Gastrocnemius medialis (tissue), 4 donors: ENCODE data around the gene GBP2. TPM values are rescaled to one million over a fixed set of nuclear protein-coding genes. Genes with fewer than 3 reads are reported as not detected.

Experiments
- ATAC-seq, 2 donors: fragments of 150-250 bp; one replicate each; pipeline ENCODE4 v1.9.1; 2016
- DNase-seq, 2 donors: peaks; one replicate each; pipeline ENCODE4 v3.0.0-alpha.2; 2019
- H3K27ac ChIP-seq, 4 donors: fragments of 200-600 bp; sonication (generic); 1 replicate in 1 of 4; 2 replicates in 3 of 4; pipeline ENCODE4 v1.5.1; 2016 to 2018; ENCODE audit warnings: mild to moderate bottlenecking in 2 of 4, moderate library complexity in 1 of 4
- H3K27me3 ChIP-seq, 3 donors: fragments of 200-600 bp; sonication (generic) in 2 of 3; 1 replicate in 1 of 3; 2 replicates in 2 of 3; pipeline versions ENCODE4 v1.5.1 to v1.6.0; 2016 to 2019; ENCODE audit warnings: mild to moderate bottlenecking in 1 of 3, moderate library complexity in 1 of 3
- H3K36me3 ChIP-seq, 2 donors: fragments of 200-600 bp; sonication (generic) in 1 of 2; one replicate each; pipeline ENCODE4 v1.5.1; 2017 to 2018
- H3K4me1 ChIP-seq, 2 donors: fragments of 200-600 bp; sonication (generic) in 1 of 2; one replicate each; pipeline ENCODE4 v1.5.1; 2016 to 2017; ENCODE audit warnings: mild to moderate bottlenecking in 2 of 2
- H3K4me3 ChIP-seq, 4 donors: fragments of 200-600 bp; sonication (generic) in 3 of 4; 1 replicate in 1 of 4; 2 replicates in 3 of 4; pipeline ENCODE4 v1.5.1; 2016 to 2019; ENCODE audit warnings: mild to moderate bottlenecking in 2 of 4
- H3K9me3 ChIP-seq, 3 donors: fragments of 200-600 bp; sonication (generic) in 2 of 3; 1 replicate in 1 of 3; 2 replicates in 2 of 3; pipeline ENCODE4 v1.5.1; 2016 to 2019
- POLR2A ChIP-seq, 2 donors: fragments of 450-650 bp; IDR thresholded peaks; one replicate each; pipeline ENCODE4 v1.6.1; 2017; ENCODE audit warnings: antibody characterized with exemption in 2 of 2, mild to moderate bottlenecking in 2 of 2, moderate library complexity in 2 of 2
- in situ Hi-C, 4 donors: fragments of 200-750 bp; cut with MboI; loops; one replicate each; pipeline versions ENCODE4 v1.15.0 to v1.8.0; 2017; ENCODE audit warnings: low sequenced_read_pairs in 4 of 4
- intact Hi-C: fragments of 100-400 bp; cut with DNase I; formaldehyde crosslinking; loops from one replicate; pipeline ENCODE4 v1.15.1; 2023; ENCODE audit warnings: low total_unique reads
- total RNA-seq, 4 donors: library from RNA; depleted of rRNA; stranded (reverse); fragments of >200 nt; gene quantifications; one replicate each; pipeline versions ENCODE4 v1.1.0 to v1.2.3, GENCODE V29; 2016
- TF ChIP-seq, protein P1 (sequence below), 5 experiments: fragments of 450-650 bp in 3 of 5; fragments of 200-600 bp in 2 of 5; sonication (generic) in 2 of 5; IDR thresholded peaks in 4 of 5; conservative IDR thresholded peaks in 1 of 5; 1 replicate in 4 of 5; 2 replicates in 1 of 5; pipeline ENCODE4 v1.5.1; 2016 to 2019; ENCODE audit warnings: antibody characterized with exemption in 5 of 5, mild to moderate bottlenecking in 3 of 5, moderate library complexity in 3 of 5

GBP2 gene
- total RNA-seq, 4 donors from 2014 or later, result 28.6 to 115 (median 56.2) TPM

DNA sequence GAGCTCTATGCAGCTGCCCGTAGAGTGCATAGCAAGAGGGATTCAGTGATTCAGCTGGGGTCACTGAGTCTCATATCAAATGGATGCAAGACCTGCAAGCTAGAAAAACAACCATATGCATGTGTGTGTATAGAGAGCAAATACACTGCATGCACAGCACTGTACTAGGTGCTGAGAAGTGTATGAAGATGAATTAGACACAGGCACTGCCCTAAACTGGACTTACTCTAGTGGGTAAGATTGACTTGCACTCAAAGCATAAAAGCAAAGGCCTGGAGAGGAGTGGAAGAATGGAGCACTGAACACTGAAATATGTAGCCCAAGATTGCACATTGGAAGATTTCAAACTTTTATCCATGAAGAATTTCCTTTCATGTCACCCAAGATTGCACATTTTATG is 55.4 kb downstream of the GBP2 start:
- intact Hi-C loops, result no loop called here
- DNase-seq (no peak), ATAC-seq (no peak)
- Histone ChIP-seq H3K27me3 (no peaks in the 10 kb centered on the region), H3K4me3 (peak overlapping the region; percentile 10 to 42 (median 34)), H3K36me3 (no peaks in the 10 kb centered on the region), H3K27ac (peak overlapping the region in 1 of 4 donors; percentile 61), H3K4me1 (no peaks in the 10 kb centered on the region), H3K9me3 (no peaks in the 10 kb centered on the region)
- in situ Hi-C loops, result no loop called here
- TF ChIP-seq, protein P1, sequence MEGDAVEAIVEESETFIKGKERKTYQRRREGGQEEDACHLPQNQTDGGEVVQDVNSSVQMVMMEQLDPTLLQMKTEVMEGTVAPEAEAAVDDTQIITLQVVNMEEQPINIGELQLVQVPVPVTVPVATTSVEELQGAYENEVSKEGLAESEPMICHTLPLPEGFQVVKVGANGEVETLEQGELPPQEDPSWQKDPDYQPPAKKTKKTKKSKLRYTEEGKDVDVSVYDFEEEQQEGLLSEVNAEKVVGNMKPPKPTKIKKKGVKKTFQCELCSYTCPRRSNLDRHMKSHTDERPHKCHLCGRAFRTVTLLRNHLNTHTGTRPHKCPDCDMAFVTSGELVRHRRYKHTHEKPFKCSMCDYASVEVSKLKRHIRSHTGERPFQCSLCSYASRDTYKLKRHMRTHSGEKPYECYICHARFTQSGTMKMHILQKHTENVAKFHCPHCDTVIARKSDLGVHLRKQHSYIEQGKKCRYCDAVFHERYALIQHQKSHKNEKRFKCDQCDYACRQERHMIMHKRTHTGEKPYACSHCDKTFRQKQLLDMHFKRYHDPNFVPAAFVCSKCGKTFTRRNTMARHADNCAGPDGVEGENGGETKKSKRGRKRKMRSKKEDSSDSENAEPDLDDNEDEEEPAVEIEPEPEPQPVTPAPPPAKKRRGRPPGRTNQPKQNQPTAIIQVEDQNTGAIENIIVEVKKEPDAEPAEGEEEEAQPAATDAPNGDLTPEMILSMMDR (IDR thresholded peaks at IDR 0.05 in 4 of 5, conservative IDR thresholded peaks at IDR 0.05 in 1 of 5), result no peak
- no peak for TF ChIP-seq POLR2A (IDR thresholded peaks at IDR 0.05)

- Histone ChIP-seq H3K4me3 (peak overlapping the region; percentile 10 to 42 (median 34)), H3K4me1 (no peaks in the 10 kb centered on the region), H3K36me3 (no peaks in the 10 kb centered on the region), H3K27ac (peak overlapping the region in 3 of 4 donors; percentile 39 to 61 (median 48)), H3K9me3 (no peaks in the 10 kb centered on the region), H3K27me3 (no peaks in the 10 kb centered on the region)
- in situ Hi-C loops (no loop called here), intact Hi-C loops (no loop called here)
- no peak for TF ChIP-seq POLR2A (IDR thresholded peaks at IDR 0.05)
- TF ChIP-seq, protein P1 (IDR thresholded peaks at IDR 0.05 in 4 of 5, conservative IDR thresholded peaks at IDR 0.05 in 1 of 5), result no peak
- no peak for DNase-seq
- ATAC-seq, result no peak
Observed at GRCh38 chr1:89069951-89070350, 56.0 kb downstream of the GBP2 start.

- in situ Hi-C loops (no loop called here), intact Hi-C loops (no loop called here)
- H3K4me3 ChIP-seq, result no peak overlapping the region
- H3K27me3 ChIP-seq, result no peaks in the 10 kb centered on the region
- TF ChIP-seq, protein P1 (IDR thresholded peaks at IDR 0.05 in 4 of 5, conservative IDR thresholded peaks at IDR 0.05 in 1 of 5), result no peak
- no peak for TF ChIP-seq POLR2A (IDR thresholded peaks at IDR 0.05)
- ATAC-seq, result no peak
- no peaks in the 10 kb centered on the region for H3K36me3 ChIP-seq
- no peak for DNase-seq
- no peaks in the 10 kb centered on the region for H3K9me3 ChIP-seq
- H3K4me1 ChIP-seq, result peaks cover 0 to 7% of the 10 kb centered on the region in 2 donors
- H3K27ac ChIP-seq, result no peak overlapping the region
Observed at GRCh38 chr1:89068291-89068690, 57.6 kb downstream of the GBP2 start.

DNA sequence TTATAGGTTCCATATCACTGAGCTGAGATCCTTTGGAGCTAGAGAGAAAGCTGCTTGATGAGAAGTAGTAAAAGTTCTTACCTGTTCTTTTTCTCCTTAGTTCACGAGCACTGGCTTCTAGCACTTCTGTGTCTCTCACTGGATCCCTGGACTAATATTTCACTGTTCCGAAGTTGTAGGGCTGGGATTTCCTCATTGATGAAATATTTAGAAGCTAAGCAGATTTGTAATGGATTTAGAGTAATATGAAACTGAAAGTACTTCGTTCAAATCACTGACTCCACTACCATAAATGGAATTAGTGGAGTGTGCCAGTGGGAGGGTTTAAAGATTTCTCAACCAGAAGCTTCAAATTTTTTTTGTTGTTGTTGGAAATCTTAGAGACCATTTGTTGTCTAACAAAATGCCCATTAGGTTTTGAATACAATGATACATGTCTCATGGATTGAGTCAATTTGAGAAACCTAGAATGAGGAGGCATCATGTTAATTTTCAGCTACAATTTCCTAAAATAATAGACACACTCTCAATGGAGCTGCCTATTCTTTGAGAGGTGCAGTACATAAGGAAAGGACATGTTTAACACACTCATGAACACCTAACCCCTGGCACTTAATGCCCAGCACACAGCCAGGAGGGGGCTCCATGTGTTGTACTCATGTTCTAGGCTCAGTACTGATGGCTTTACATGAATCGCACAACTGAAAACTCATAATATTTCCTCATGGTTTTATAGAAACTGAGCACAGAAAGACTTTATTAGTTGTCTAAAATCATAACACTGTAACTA is 60.6 kb downstream of the GBP2 start, which contains the start of gene GBP1:
TSS of gene GBP1 (minus strand) at position 130 of the 790 bp plus-strand sequence. CDS start 1,974 bp downstream, outside the sequence.
- intact Hi-C loops, result no loop called here
- H3K4me1 ChIP-seq, result peaks cover 0 to 20% of the 10 kb centered on the region in 2 donors

More for the DNA sequence above, 60.6 kb downstream of the GBP2 start, which contains the start of gene GBP1:
- Histone ChIP-seq H3K27me3 (no peaks in the 10 kb centered on the region), H3K36me3 (no peaks in the 10 kb centered on the region), H3K4me3 (peak within 1 kb of the TSS; percentile 43 to 54 (median 48)), H3K9me3 (no peaks in the 10 kb centered on the region), H3K27ac (peak within 1 kb of the TSS; percentile 73 to 79 (median 76))
- DNase-seq (no peak), ATAC-seq (peak; percentile 83 to 86)
- in situ Hi-C loops, result no loop called here
- peak; percentile 19 to 23 for TF ChIP-seq POLR2A (IDR thresholded peaks at IDR 0.05)
- TF ChIP-seq, protein P1 (IDR thresholded peaks at IDR 0.05 in 4 of 5, conservative IDR thresholded peaks at IDR 0.05 in 1 of 5), result no peak
